Measurements from ENCODE around the gene RASGRF1.

Gene RASGRF1

DNA sequence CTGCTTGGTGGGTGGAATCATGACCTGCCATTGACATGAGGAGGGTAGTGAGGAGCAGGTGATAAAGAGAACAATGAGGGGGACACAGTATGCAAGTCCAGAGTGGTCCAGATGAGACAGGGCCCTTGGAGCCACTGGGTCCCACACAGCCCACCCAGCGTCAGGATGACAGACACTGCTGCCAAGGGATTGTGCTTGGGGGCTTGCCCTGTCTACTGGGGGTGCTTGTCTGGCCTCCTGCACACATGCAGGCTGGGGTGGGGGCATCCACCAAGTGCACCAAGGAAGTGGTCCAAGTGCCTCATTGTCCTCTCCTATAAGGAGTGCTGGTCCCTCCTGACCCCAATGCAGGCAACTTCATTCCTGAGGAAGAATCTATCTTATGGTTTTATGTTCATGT, 106.5 kb downstream of the RASGRF1 start:
- no peaks in the 10 kb centered on the region for H3K36me3 Mint-ChIP-seq (ENCODE audit: low read depth)

DNA sequence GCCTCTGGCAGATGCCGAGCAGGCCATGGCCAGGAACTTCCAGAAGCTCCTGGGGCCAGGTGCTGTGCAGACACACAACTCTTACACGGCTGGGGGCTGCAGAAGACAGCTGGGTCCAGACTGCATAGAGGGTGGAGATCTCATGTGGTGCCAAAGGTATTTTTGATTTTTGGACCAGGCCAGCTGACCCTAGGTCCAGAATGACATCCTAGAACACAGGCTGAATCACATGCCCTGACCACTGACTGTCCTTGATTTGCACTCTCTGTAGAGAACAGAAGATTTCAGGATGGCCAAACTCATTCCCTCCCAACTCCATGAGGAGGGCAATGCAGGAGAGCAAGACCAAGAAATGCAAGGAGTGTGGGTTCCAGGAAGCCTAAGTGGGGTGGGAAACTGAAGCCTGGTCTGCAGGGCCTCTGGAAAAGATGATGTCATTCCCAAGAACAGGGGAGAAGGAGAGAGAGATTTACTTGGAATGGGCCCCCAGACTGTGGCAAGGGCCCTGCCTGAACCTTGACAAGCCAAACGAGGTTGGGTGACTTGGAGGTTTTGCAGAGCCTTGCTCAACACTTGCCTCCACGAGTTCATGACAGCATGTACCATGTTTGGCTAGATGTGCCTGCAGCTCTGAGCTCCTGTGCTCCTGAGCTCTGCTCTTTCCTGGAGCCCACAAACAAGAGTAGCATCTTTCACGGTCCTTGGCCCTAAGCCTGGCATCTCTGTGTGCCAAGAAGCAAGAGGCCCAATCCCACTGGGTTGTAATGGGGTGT, 107.2 kb downstream of the RASGRF1 start:
- Mint-ChIP-seq H3K9me3 (no peaks in the 10 kb centered on the region), H3K4me3 (no peak overlapping the region), H3K27ac (no peak overlapping the region), H3K4me1 (peaks cover 11% of the 10 kb centered on the region), H3K27me3 (ENCODE audit: low read depth) (peaks cover 1% of the 10 kb centered on the region), H3K36me3 (ENCODE audit: low read depth) (no peaks in the 10 kb centered on the region)
- TF ChIP-seq, protein P1, sequence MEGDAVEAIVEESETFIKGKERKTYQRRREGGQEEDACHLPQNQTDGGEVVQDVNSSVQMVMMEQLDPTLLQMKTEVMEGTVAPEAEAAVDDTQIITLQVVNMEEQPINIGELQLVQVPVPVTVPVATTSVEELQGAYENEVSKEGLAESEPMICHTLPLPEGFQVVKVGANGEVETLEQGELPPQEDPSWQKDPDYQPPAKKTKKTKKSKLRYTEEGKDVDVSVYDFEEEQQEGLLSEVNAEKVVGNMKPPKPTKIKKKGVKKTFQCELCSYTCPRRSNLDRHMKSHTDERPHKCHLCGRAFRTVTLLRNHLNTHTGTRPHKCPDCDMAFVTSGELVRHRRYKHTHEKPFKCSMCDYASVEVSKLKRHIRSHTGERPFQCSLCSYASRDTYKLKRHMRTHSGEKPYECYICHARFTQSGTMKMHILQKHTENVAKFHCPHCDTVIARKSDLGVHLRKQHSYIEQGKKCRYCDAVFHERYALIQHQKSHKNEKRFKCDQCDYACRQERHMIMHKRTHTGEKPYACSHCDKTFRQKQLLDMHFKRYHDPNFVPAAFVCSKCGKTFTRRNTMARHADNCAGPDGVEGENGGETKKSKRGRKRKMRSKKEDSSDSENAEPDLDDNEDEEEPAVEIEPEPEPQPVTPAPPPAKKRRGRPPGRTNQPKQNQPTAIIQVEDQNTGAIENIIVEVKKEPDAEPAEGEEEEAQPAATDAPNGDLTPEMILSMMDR (IDR thresholded peaks at IDR 0.05; ENCODE audit: unreplicated experiment in 3 of 3), result no peak

More for the DNA sequence above, 106.5 kb downstream of the RASGRF1 start:
- Mint-ChIP-seq H3K27me3 (ENCODE audit: low read depth) (peaks cover 4% of the 10 kb centered on the region), H3K27ac (no peak overlapping the region), H3K4me3 (no peak overlapping the region), H3K9me3 (no peaks in the 10 kb centered on the region), H3K4me1 (peaks cover 9% of the 10 kb centered on the region)
- TF ChIP-seq, protein P1 (IDR thresholded peaks at IDR 0.05; ENCODE audit: unreplicated experiment in 3 of 3), result no peak

DNA sequence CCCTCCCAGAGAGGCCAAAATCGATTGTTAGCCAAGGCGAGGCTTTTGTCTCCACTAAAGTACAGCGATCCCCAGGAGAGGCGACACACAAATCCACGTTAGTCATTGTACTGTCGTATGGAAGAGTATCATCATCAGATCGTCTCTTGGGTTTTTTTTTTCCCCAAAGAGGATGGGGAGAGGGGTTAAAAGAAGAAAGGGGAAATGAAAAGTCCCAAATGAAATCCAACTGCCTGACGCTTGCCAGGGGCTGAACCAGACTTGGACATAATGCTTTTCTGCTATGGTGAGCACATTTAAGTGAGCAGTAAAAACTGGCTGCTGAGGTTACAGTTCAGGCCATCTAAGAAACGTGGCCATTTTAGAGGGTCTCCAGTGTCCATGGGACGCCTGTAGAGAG, 107.8 kb downstream of the RASGRF1 start:
- no peaks in the 10 kb centered on the region for H3K36me3 Mint-ChIP-seq (ENCODE audit: low read depth)

DNA sequence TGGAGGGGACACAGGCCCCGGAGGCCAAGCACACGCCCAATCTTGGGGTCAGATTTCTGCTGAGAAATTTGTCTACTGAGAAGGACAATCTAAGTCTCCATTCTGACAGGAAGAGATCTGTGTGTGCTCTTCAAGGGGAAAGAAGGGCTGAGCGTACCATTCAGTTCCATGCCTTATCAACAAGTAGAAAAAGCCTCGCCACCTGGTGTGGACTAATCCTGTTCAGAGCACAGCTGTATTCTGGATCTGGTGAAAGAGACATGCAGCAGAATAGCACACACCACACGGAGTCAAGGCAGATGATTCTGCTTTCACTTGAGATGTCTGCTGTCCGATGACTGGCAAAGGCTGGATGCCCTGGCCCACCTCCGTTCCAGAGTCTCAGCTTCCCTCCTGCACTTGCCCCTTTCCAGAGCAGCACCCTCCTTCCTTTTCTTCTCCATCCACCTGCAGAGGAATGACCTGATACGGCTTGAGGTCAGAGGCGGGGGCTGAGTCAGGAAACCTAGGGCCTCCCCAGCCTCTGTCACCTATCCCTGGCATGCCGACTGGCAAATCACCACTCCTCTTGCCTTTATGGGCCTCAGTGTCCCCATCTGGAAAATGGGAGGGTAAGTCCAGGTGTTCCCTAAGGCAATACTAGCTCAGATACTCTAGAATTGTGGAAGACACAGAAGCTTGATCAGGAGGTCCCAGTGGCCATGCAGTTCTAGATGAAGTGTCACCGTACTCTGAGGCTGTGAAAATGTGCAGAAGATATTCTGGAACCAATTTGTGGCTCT, 108.9 kb downstream of the RASGRF1 start:
- H3K36me3 Mint-ChIP-seq (ENCODE audit: low read depth), result no peaks in the 10 kb centered on the region
- peaks cover 10% of the 10 kb centered on the region for H3K4me1 Mint-ChIP-seq
- H3K4me3 Mint-ChIP-seq, result no peak overlapping the region
- H3K27ac Mint-ChIP-seq, result no peak overlapping the region
- H3K9me3 Mint-ChIP-seq, result no peaks in the 10 kb centered on the region
- TF ChIP-seq, protein P1 (IDR thresholded peaks at IDR 0.05; ENCODE audit: unreplicated experiment in 3 of 3), result no peak
- H3K27me3 Mint-ChIP-seq (ENCODE audit: low read depth), result no peaks in the 10 kb centered on the region

More for the DNA sequence above, 107.8 kb downstream of the RASGRF1 start:
- no peak overlapping the region for H3K4me3 Mint-ChIP-seq
- no peak overlapping the region for H3K27ac Mint-ChIP-seq
- H3K27me3 Mint-ChIP-seq (ENCODE audit: low read depth), result no peaks in the 10 kb centered on the region
- H3K4me1 Mint-ChIP-seq, result peaks cover 10% of the 10 kb centered on the region
- TF ChIP-seq, protein P1 (IDR thresholded peaks at IDR 0.05; ENCODE audit: unreplicated experiment in 3 of 3), result no peak
- no peaks in the 10 kb centered on the region for H3K9me3 Mint-ChIP-seq

DNA sequence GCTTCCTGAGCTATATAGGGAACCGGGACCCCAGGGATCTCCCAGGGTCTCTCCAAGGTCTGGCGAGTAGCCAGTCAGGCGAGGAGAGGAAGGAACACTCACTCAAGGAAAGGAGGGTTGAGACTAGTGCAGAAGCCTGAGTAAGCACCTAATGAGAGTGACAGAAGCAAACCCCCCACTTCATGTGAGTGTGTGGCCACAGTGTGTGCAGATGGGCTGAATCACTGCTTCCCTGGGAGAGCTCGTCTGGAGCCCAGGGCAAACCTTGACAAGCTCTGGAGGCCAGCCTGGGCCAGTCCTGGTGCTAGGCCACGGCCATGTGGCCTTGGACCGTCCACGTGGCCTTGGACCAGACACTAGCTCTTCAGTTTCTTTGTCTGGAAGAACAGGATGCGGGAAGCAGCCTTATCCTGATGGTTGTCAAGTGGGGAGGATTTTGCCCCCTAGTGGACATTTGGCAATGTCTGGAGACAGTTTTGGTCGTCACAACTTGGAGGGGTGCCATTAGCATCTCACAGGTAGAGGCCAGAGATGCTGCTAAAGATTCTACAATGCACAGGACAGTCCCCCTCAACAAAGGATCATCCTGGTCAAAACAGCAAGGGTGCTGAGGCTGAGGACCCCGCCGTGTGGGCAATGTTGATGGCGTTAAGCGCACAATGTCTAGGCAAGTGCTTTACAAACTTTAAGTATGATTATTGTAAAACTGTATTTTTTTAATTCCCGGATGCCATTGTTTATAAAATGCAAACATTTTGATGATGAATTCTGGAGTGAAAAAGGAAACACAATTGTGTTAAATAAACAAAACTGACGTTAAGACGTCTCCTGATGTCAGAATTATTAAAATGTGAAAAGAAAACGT, 110.9 kb downstream of the RASGRF1 start:
- H3K36me3 Mint-ChIP-seq (ENCODE audit: low read depth), result no peaks in the 10 kb centered on the region
- TF ChIP-seq, protein P1 (IDR thresholded peaks at IDR 0.05; ENCODE audit: unreplicated experiment in 3 of 3), result peak; percentile 39 to 60 (median 53)
- H3K27ac Mint-ChIP-seq, result peak overlapping the region; percentile 14 to 84 (median 77)
- no peaks in the 10 kb centered on the region for H3K9me3 Mint-ChIP-seq
- H3K4me3 Mint-ChIP-seq, result no peak overlapping the region
- H3K4me1 Mint-ChIP-seq, result peaks cover 10% of the 10 kb centered on the region
- no peaks in the 10 kb centered on the region for H3K27me3 Mint-ChIP-seq (ENCODE audit: low read depth)

All from nephron (organoid).